Smooth muscle cell (in vitro differentiated cells): Measurements from ENCODE around the gene VCL. TPM values are rescaled to one million over a fixed set of nuclear protein-coding genes. Genes with fewer than 3 reads are reported as not detected.

Source experiments
- DNase-seq: peaks from one replicate; lab custom pipeline; 2025; ENCODE audit not compliant: unreplicated experiment; lab: John Stamatoyannopoulos, UW
- H2AFZ ChIP-seq: fragments of 200-600 bp; sonication (generic); 2 replicates; pipeline ENCODE4 v1.6.0; 2016; ENCODE audit warnings: antibody characterized with exemption, low read depth, mild to moderate bottlenecking
- H3F3A ChIP-seq: fragments of 200-600 bp; sonication (generic); 2 replicates; pipeline ENCODE4 v1.6.0; 2017; ENCODE audit warnings: antibody characterized with exemption, low read depth
- H3K27ac ChIP-seq: fragments of 200-600 bp; sonication (generic); 2 replicates; pipeline ENCODE4 v1.5.1; 2016; ENCODE audit warnings: low read depth, mild to moderate bottlenecking
- H3K27me3 ChIP-seq: fragments of 200-600 bp; sonication (generic); 2 replicates; pipeline ENCODE4 v1.6.1; 2016; ENCODE audit warnings: low read depth, mild to moderate bottlenecking
- H3K36me3 ChIP-seq: fragments of 200-600 bp; sonication (generic); 2 replicates; pipeline ENCODE4 v1.5.1; 2016; ENCODE audit warnings: low read depth
- H3K4me1 ChIP-seq: fragments of 200-600 bp; sonication (generic); 2 replicates; pipeline ENCODE4 v1.5.1; 2016; ENCODE audit warnings: low read depth
- H3K4me2 ChIP-seq: fragments of 200-600 bp; sonication (generic); 2 replicates; pipeline ENCODE4 v1.6.0; 2016; ENCODE audit warnings: mild to moderate bottlenecking
- H3K4me3 ChIP-seq: fragments of 200-600 bp; sonication (generic); 2 replicates; pipeline ENCODE4 v1.5.1; 2016; ENCODE audit warnings: mild to moderate bottlenecking
- H3K79me2 ChIP-seq: fragments of 200-600 bp; sonication (generic); 2 replicates; pipeline ENCODE4 v1.6.0; 2016; ENCODE audit warnings: low read depth, mild to moderate bottlenecking
- H3K9ac ChIP-seq: fragments of 200-600 bp; sonication (generic); 2 replicates; pipeline ENCODE4 v1.6.0; 2016; ENCODE audit warnings: low read depth
- H3K9me3 ChIP-seq: fragments of 200-600 bp; sonication (generic); replicated peaks from 2 replicates; pipeline ENCODE4 v1.5.1; 2016; ENCODE audit warnings: low read depth
- H4K20me1 ChIP-seq: fragments of 200-600 bp; sonication (generic); 2 replicates; pipeline ENCODE4 v1.6.0; 2016; ENCODE audit warnings: low read depth
- CTCF ChIP-seq: fragments of 200-600 bp; sonication (generic); IDR thresholded peaks from 2 replicates; pipeline ENCODE4 v1.5.1; 2017; ENCODE audit warnings: borderline replicate concordance, mild to moderate bottlenecking, antibody characterized with exemption; ENCODE audit not compliant: insufficient read depth, poor library complexity, severe bottlenecking
- WGBS: methylation state at CpG from one replicate; pipeline ENCODE4 v1.1.7; 2016; ENCODE audit warnings: low lambda C conversion rate; 5-methylcytosine and 5-hydroxymethylcytosine counted together
- polyA plus RNA-seq: library from polyadenylated mRNA; unstranded; fragments of >200 nt; fragmentation: Nextera tagmentation; extraction: Ambion mirVana; gene quantifications from 2 replicates; pipeline ENCODE4 v1.2.1, GENCODE V29; 2016
- total RNA-seq: library from RNA; depleted of rRNA; stranded (reverse); fragments of >200 nt; gene quantifications from 2 replicates; pipeline ENCODE4 v1.2.3, GENCODE V29; 2014

The VCL gene
- total and polyA plus RNA-seq, 2 experiments from 2014 or later = 128 to 187 TPM

GRCh38 chr10:73991884-73992245, 6.1 kb upstream of the VCL start:
- H3K36me3 ChIP-seq = no peaks in the 10 kb centered on the region
- H3K4me1 ChIP-seq = no peaks in the 10 kb centered on the region
- H2AFZ ChIP-seq = no peak overlapping the region
- H3F3A ChIP-seq = peaks cover 12% of the 10 kb centered on the region
- no peaks in the 10 kb centered on the region for H4K20me1 ChIP-seq
- H3K4me3 ChIP-seq = no peak overlapping the region
- no peaks in the 10 kb centered on the region for H3K79me2 ChIP-seq
- DNase-seq = no peak
- H3K27me3 ChIP-seq = no peaks in the 10 kb centered on the region
- H3K9me3 ChIP-seq = no peaks in the 10 kb centered on the region
- no peak for TF ChIP-seq CTCF
- no peak overlapping the region for H3K27ac ChIP-seq
- no peak overlapping the region for H3K4me2 ChIP-seq
- H3K9ac ChIP-seq = no peak overlapping the region
- WGBS = 93% methylated on average over 6 of the region's 6 CpGs

GRCh38 chr10:73992899-73993788, 4.8 kb upstream of the VCL start:
- peaks cover 12% of the 10 kb centered on the region for H3F3A ChIP-seq
- H4K20me1 ChIP-seq = peaks cover 2% of the 10 kb centered on the region
- H3K36me3 ChIP-seq = no peaks in the 10 kb centered on the region
- H3K27ac ChIP-seq = peak overlapping the region; percentile 56
- no peak for DNase-seq
- no peaks in the 10 kb centered on the region for H3K4me1 ChIP-seq
- no peak overlapping the region for H2AFZ ChIP-seq
- peak overlapping the region; percentile 7 for H3K4me2 ChIP-seq
- 50% methylated on average over 6 of the region's 6 CpGs for WGBS
- no peak for TF ChIP-seq CTCF
- H3K9me3 ChIP-seq = no peaks in the 10 kb centered on the region
- no peak overlapping the region for H3K9ac ChIP-seq
- no peak overlapping the region for H3K4me3 ChIP-seq
- no peaks in the 10 kb centered on the region for H3K27me3 ChIP-seq
- H3K79me2 ChIP-seq = peaks cover 2% of the 10 kb centered on the region

- no peak overlapping the region for H3K4me3 ChIP-seq
- DNase-seq = no peak
- TF ChIP-seq CTCF = no peak
- H3K4me2 ChIP-seq = peak overlapping the region; percentile 22
- H3K4me1 ChIP-seq = peaks cover 4% of the 10 kb centered on the region
- no peak overlapping the region for H3K9ac ChIP-seq
- no peaks in the 10 kb centered on the region for H3K9me3 ChIP-seq
- peak overlapping the region; percentile 54 for H2AFZ ChIP-seq
- H3K36me3 ChIP-seq = no peaks in the 10 kb centered on the region
- H3F3A ChIP-seq = peaks cover 12% of the 10 kb centered on the region
- H3K27me3 ChIP-seq = no peaks in the 10 kb centered on the region
- peaks cover 20% of the 10 kb centered on the region for H3K79me2 ChIP-seq
- no peak overlapping the region for H3K27ac ChIP-seq
- peaks cover 21% of the 10 kb centered on the region for H4K20me1 ChIP-seq
- 51% methylated on average over 2 of the region's 2 CpGs for WGBS
Observed at GRCh38 chr10:73995035-73995358, 2.9 kb upstream of the VCL start.

- H3K27ac ChIP-seq = peak overlapping the region; percentile 2
- H3K4me3 ChIP-seq = peak overlapping the region; percentile 93
- peaks cover 26% of the 10 kb centered on the region for H3F3A ChIP-seq
- H3K4me2 ChIP-seq = peak overlapping the region; percentile 83
- TF ChIP-seq CTCF = no peak
- H3K79me2 ChIP-seq = peaks cover 44% of the 10 kb centered on the region
- H2AFZ ChIP-seq = peak overlapping the region; percentile 82
- WGBS = 1% methylated on average over 11 of the region's 11 CpGs
- peaks cover 45% of the 10 kb centered on the region for H4K20me1 ChIP-seq
- H3K9me3 ChIP-seq = no peaks in the 10 kb centered on the region
- H3K4me1 ChIP-seq = peaks cover 22% of the 10 kb centered on the region
- no peak overlapping the region for H3K9ac ChIP-seq
- no peak for DNase-seq
- H3K27me3 ChIP-seq = no peaks in the 10 kb centered on the region
- no peaks in the 10 kb centered on the region for H3K36me3 ChIP-seq
Observed at GRCh38 chr10:73997461-73997786, 492 bp upstream of the VCL start.
